Amygdala (tissue), 56 donors: ENCODE data around the gene COA1.
"Not testable (repeated sequence)": the region's sequence is repeated elsewhere in the genome, so short reads cannot be mapped to it uniquely, and the experiment has no call there.

Experiments
- DNase-seq, 56 donors: peaks; one replicate each; lab custom pipeline; 2025; lab: John Stamatoyannopoulos, UW

Gene COA1

GRCh38 chr7:43693687-43694398 is 35.5 kb downstream of the COA1 start:
- no peak for DNase-seq

- DNase-seq, result no peak
Observed at GRCh38 chr7:43692582-43693373, 36.5 kb downstream of the COA1 start.

- DNase-seq, result no peak
Observed at GRCh38 chr7:43691611-43692010, 37.7 kb downstream of the COA1 start.

- DNase-seq, result no peak
Observed at GRCh38 chr7:43689115-43689514, 40.2 kb downstream of the COA1 start.

GRCh38 chr7:43687866-43688265 is 41.5 kb downstream of the COA1 start:
- DNase-seq, result not testable (repeated sequence)

- DNase-seq, result no peak
Observed at GRCh38 chr7:43686991-43687390, 42.3 kb downstream of the COA1 start.

GRCh38 chr7:43680736-43681135 is 48.6 kb downstream of the COA1 start:
- no peak for DNase-seq

- no peak for DNase-seq
Observed at GRCh38 chr7:43679210-43680068, 49.9 kb downstream of the COA1 start.

GRCh38 chr7:43678315-43678714 is 51.0 kb downstream of the COA1 start:
- no peak for DNase-seq

- DNase-seq, result no peak
Observed at GRCh38 chr7:43677864-43678263, 51.5 kb downstream of the COA1 start.

GRCh38 chr7:43674559-43675436 is 54.5 kb downstream of the COA1 start:
- DNase-seq, result no peak

GRCh38 chr7:43673243-43673976 is 55.9 kb downstream of the COA1 start:
- not testable (repeated sequence) for DNase-seq

GRCh38 chr7:43671521-43671920 is 57.8 kb downstream of the COA1 start:
- no peak for DNase-seq

- no peak for DNase-seq
Observed at GRCh38 chr7:43669286-43670081, 59.8 kb downstream of the COA1 start.

- no peak for DNase-seq
Observed at GRCh38 chr7:43668035-43668434, 61.3 kb downstream of the COA1 start.

GRCh38 chr7:43666938-43667337 is 62.4 kb downstream of the COA1 start:
- no peak for DNase-seq

GRCh38 chr7:43664681-43665080 is 64.6 kb downstream of the COA1 start:
- no peak for DNase-seq

GRCh38 chr7:43660141-43660540 is 69.2 kb downstream of the COA1 start:
- no peak for DNase-seq

- no peak for DNase-seq
Observed at GRCh38 chr7:43659549-43659896, 69.8 kb downstream of the COA1 start.
